Stimulated activated CD8-positive, alpha-beta memory T cell treated with anti-CD3 and anti-CD28 coated beads, Interleukin-2, amount 100 ng/mL, for 48 hours (primary cell): Measurements from ENCODE around the gene MMRN1.

ENCODE experiments used
- DNase-seq, 2 donors: peaks; one replicate each; pipeline ENCODE4 v3.0.0-alpha.2; 2020; ENCODE audit warnings: low read depth in 2 of 2

Gene MMRN1

GRCh38 chr4:89894649-89895550 is at the start of gene MMRN1:
Gene MMRN1 (plus strand): TSS chr4:89894854. CDS start chr4:89894972, 118 bp downstream.
- DNase-seq: no peak

- DNase-seq: no peak
Measured at GRCh38 chr4:89847571-89848325, 46.9 kb upstream of the MMRN1 start.

GRCh38 chr4:89855236-89855635 is 39.4 kb upstream of the MMRN1 start:
- DNase-seq: no peak

- DNase-seq: no peak
Measured at GRCh38 chr4:89860971-89861370, 33.7 kb upstream of the MMRN1 start.

GRCh38 chr4:89863533-89863932 is 31.1 kb upstream of the MMRN1 start:
- DNase-seq: no peak

- DNase-seq: no peak
Measured at GRCh38 chr4:89868276-89868675, 26.4 kb upstream of the MMRN1 start.

- DNase-seq: no peak
Measured at GRCh38 chr4:89868999-89869589, 25.6 kb upstream of the MMRN1 start.

GRCh38 chr4:89871211-89871610 is 23.4 kb upstream of the MMRN1 start:
- DNase-seq: no peak

- no peak for DNase-seq
Measured at GRCh38 chr4:89876548-89876947, 18.1 kb upstream of the MMRN1 start.

GRCh38 chr4:89878611-89879010 is 16.0 kb upstream of the MMRN1 start:
- DNase-seq: no peak

- DNase-seq: no peak
Measured at GRCh38 chr4:89879215-89879614, 15.4 kb upstream of the MMRN1 start.

GRCh38 chr4:89889289-89889688 is 5.4 kb upstream of the MMRN1 start:
- DNase-seq: no peak

GRCh38 chr4:89897867-89898266 is 3.2 kb downstream of the MMRN1 start:
- DNase-seq: no peak

- DNase-seq: no peak
Measured at GRCh38 chr4:89898304-89898716, 3.7 kb downstream of the MMRN1 start.

- no peak for DNase-seq
Measured at GRCh38 chr4:89899152-89899551, 4.5 kb downstream of the MMRN1 start.

- DNase-seq: no peak
Measured at GRCh38 chr4:89899854-89900253, 5.2 kb downstream of the MMRN1 start.

- DNase-seq: peak; percentile 8 to 20
Measured at GRCh38 chr4:89901808-89902431, 7.3 kb downstream of the MMRN1 start.

GRCh38 chr4:89904524-89904923 is 9.9 kb downstream of the MMRN1 start:
- DNase-seq: no peak

GRCh38 chr4:89906316-89906715 is 11.7 kb downstream of the MMRN1 start:
- no peak for DNase-seq

- no peak for DNase-seq
Measured at GRCh38 chr4:89906777-89907521, 12.3 kb downstream of the MMRN1 start.

GRCh38 chr4:89909889-89910288 is 15.2 kb downstream of the MMRN1 start:
- DNase-seq: no peak
